ENCODE measurements around the gene RAB6B.

Gene RAB6B

GRCh38 chr3:133915685-133916658 lies 20.3 kb upstream of the RAB6B start:
- in situ Hi-C loops (cut with MboI; ENCODE audit: low sequenced_read_pairs, unreplicated experiment), result no loop called here
- TF ChIP-seq CTCF (IDR thresholded peaks at IDR 0.05; ENCODE audit: borderline replicate concordance, control extremely low read depth, extremely low read depth, insufficient read depth, missing control alignments), result no peak
- DNase-seq (ENCODE audit: low spot score), result no peak

- DNase-seq (ENCODE audit: low spot score), result no peak
- in situ Hi-C loops (cut with MboI; ENCODE audit: low sequenced_read_pairs, unreplicated experiment), result no loop called here
- TF ChIP-seq CTCF (IDR thresholded peaks at IDR 0.05; ENCODE audit: borderline replicate concordance, control extremely low read depth, extremely low read depth, insufficient read depth, missing control alignments), result no peak
Observed at GRCh38 chr3:133914839-133915600, 19.3 kb upstream of the RAB6B start.

- in situ Hi-C loops (cut with MboI; ENCODE audit: low sequenced_read_pairs, unreplicated experiment), result no loop called here
- no peak for DNase-seq (ENCODE audit: low spot score)
- no peak for TF ChIP-seq CTCF (IDR thresholded peaks at IDR 0.05; ENCODE audit: borderline replicate concordance, control extremely low read depth, extremely low read depth, insufficient read depth, missing control alignments)
Observed at GRCh38 chr3:133910422-133910821, 14.7 kb upstream of the RAB6B start.

- DNase-seq (ENCODE audit: low spot score), result no peak
- in situ Hi-C loops (cut with MboI; ENCODE audit: low sequenced_read_pairs, unreplicated experiment), result no loop called here
- no peak for TF ChIP-seq CTCF (IDR thresholded peaks at IDR 0.05; ENCODE audit: borderline replicate concordance, control extremely low read depth, extremely low read depth, insufficient read depth, missing control alignments)
Observed at GRCh38 chr3:133905376-133905775, 9.7 kb upstream of the RAB6B start.

- in situ Hi-C loops (cut with MboI; ENCODE audit: low sequenced_read_pairs, unreplicated experiment), result no loop called here
- no peak for TF ChIP-seq CTCF (IDR thresholded peaks at IDR 0.05; ENCODE audit: borderline replicate concordance, control extremely low read depth, extremely low read depth, insufficient read depth, missing control alignments)
- DNase-seq (ENCODE audit: low spot score), result no peak
Observed at GRCh38 chr3:133901847-133902246, 6.2 kb upstream of the RAB6B start.

GRCh38 chr3:133901083-133901482 lies 5.4 kb upstream of the RAB6B start:
- in situ Hi-C loops (cut with MboI; ENCODE audit: low sequenced_read_pairs, unreplicated experiment), result no loop called here
- no peak for DNase-seq (ENCODE audit: low spot score)
- TF ChIP-seq CTCF (IDR thresholded peaks at IDR 0.05; ENCODE audit: borderline replicate concordance, control extremely low read depth, extremely low read depth, insufficient read depth, missing control alignments), result no peak

Data from GM13976 (cell line).